ENCODE data around the gene DUOX2. TPM values are rescaled to one million over a fixed set of nuclear protein-coding genes. Genes with fewer than 3 reads are reported as not detected.

DUOX2 gene
- total RNA-seq, 2 donors from 2014 or later = 0.11 to 0.13 TPM

DNA sequence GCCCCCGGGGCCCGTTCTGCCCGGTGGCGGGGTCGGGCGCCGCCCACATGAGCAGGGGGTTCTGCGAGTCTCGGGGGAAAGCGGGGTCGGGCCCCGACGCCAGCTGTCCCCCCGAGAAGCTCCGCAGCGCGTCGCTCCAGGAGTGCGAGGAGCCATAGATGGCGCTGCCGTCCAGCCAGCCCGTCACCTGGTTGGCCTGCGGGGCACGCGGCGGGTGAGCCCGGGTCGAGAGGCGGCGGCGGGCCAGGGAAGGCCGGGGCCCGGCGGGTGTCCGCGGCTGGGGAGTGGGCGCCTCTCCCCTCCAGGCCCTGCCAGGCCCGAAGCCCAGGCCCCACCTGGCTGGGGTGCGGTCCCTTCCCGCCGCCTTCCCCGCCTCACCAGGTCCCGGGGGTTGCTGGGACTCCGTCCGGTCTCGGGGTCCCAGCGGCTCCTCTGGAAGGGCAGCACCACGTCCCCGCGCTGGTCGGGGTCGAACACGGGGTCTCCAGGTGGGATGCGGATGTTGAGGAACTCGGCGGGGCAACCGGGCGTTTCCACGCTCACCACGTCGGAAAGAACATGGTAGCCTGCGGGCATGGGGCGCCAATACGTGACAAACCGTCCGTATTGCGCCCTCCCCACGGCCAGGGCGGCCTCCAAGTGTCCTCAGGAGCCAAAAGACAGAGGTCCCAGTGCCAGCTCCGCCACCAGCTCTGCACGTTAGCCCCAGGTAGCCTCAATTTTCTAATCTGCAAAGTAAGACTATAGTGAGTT lies 2.4 kb downstream of the DUOX2 start:
- Mint-ChIP-seq H3K4me3 (peak overlapping the region; percentile 51), H3K9me3 (no peaks in the 10 kb centered on the region), H3K4me1 (peaks cover 16% of the 10 kb centered on the region), H3K27me3 (ENCODE audit: insufficient read depth) (peaks cover 80% of the 10 kb centered on the region), H3K27ac (no peak overlapping the region), H3K36me3 (ENCODE audit: low read depth) (no peaks in the 10 kb centered on the region)
- no peaks in the 10 kb centered on the region for H3K36me3 ChIP-seq (ENCODE audit: control insufficient read depth, insufficient read depth, low read length)
- TF ChIP-seq, protein P1, sequence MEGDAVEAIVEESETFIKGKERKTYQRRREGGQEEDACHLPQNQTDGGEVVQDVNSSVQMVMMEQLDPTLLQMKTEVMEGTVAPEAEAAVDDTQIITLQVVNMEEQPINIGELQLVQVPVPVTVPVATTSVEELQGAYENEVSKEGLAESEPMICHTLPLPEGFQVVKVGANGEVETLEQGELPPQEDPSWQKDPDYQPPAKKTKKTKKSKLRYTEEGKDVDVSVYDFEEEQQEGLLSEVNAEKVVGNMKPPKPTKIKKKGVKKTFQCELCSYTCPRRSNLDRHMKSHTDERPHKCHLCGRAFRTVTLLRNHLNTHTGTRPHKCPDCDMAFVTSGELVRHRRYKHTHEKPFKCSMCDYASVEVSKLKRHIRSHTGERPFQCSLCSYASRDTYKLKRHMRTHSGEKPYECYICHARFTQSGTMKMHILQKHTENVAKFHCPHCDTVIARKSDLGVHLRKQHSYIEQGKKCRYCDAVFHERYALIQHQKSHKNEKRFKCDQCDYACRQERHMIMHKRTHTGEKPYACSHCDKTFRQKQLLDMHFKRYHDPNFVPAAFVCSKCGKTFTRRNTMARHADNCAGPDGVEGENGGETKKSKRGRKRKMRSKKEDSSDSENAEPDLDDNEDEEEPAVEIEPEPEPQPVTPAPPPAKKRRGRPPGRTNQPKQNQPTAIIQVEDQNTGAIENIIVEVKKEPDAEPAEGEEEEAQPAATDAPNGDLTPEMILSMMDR (conservative IDR thresholded peaks at IDR 0.05) = no peak
- DNase-seq = peak; percentile 66
- H3K27me3 ChIP-seq (ENCODE audit: control insufficient read depth, insufficient read depth, low read length, poor library complexity, severe bottlenecking) = peaks cover 91% of the 10 kb centered on the region
- WGBS, 2 experiments (ENCODE audit: insufficient coverage in 1 of 2, insufficient read length in 1 of 2) = 41 to 55% methylated on average over 25 to 67 of the region's 71 CpGs
- no peaks in the 10 kb centered on the region for H3K4me1 ChIP-seq (ENCODE audit: control insufficient read depth, insufficient read depth, low read length)
- no peak overlapping the region for H3K9ac ChIP-seq (ENCODE audit: extremely low read depth, low read length, poor library complexity, severe bottlenecking)
- H3K9me3 ChIP-seq (ENCODE audit: control insufficient read depth, low read length) = no peaks in the 10 kb centered on the region
- no peak overlapping the region for H3K27ac ChIP-seq (ENCODE audit: low read depth, low read length)
- no peak overlapping the region for H3K4me3 ChIP-seq (ENCODE audit: low read length)

DNA sequence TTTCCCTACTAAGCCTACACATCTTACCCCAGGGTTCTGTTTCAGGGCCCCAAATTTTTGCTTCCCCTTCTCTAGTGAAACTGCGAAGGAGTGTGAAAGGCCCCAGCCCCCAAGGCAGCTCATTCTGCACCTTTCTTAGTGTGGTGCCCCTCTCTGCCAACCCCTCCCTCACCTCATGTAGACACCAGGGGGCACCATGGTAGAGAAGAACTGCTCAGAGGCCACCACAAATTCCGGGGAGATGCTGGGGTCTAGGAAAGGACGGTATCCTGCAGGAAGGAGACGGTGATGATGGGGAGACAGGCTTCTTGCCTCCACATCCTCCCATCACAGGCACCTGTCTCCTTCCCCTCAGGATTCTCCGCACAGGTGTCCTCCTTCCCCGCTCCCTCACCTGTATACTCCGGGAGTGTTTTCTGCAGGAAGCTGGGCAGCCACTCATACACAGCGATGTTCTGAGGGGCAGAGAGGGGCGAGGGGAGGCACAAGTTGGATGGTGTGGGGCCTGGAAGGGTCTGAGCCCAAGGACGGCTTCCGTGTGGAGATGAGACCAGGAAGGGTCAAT lies 3.6 kb downstream of the DUOX2 start:
- Histone ChIP-seq H3K4me1 (ENCODE audit: control insufficient read depth, insufficient read depth, low read length) (no peaks in the 10 kb centered on the region), H3K27me3 (ENCODE audit: control insufficient read depth, insufficient read depth, low read length, poor library complexity, severe bottlenecking) (peaks cover 91% of the 10 kb centered on the region), H3K27ac (ENCODE audit: low read depth, low read length) (no peak overlapping the region), H3K36me3 (ENCODE audit: control insufficient read depth, insufficient read depth, low read length) (no peaks in the 10 kb centered on the region), H3K9ac (ENCODE audit: extremely low read depth, low read length, poor library complexity, severe bottlenecking) (no peak overlapping the region), H3K4me3 (ENCODE audit: low read length) (no peak overlapping the region), H3K9me3 (ENCODE audit: control insufficient read depth, low read length) (no peaks in the 10 kb centered on the region)
- H3K4me1 Mint-ChIP-seq = peaks cover 16% of the 10 kb centered on the region
- H3K27ac Mint-ChIP-seq = no peak overlapping the region
- WGBS, 2 experiments (ENCODE audit: insufficient coverage in 1 of 2, insufficient read length in 1 of 2) = 84 to 89% methylated on average over 6 to 10 of the region's 11 CpGs
- TF ChIP-seq, protein P1 (conservative IDR thresholded peaks at IDR 0.05) = peak; percentile 55
- H3K9me3 Mint-ChIP-seq = no peaks in the 10 kb centered on the region
- peaks cover 80% of the 10 kb centered on the region for H3K27me3 Mint-ChIP-seq (ENCODE audit: insufficient read depth)
- no peaks in the 10 kb centered on the region for H3K36me3 Mint-ChIP-seq (ENCODE audit: low read depth)
- DNase-seq = no peak
- H3K4me3 Mint-ChIP-seq = no peak overlapping the region

DNA sequence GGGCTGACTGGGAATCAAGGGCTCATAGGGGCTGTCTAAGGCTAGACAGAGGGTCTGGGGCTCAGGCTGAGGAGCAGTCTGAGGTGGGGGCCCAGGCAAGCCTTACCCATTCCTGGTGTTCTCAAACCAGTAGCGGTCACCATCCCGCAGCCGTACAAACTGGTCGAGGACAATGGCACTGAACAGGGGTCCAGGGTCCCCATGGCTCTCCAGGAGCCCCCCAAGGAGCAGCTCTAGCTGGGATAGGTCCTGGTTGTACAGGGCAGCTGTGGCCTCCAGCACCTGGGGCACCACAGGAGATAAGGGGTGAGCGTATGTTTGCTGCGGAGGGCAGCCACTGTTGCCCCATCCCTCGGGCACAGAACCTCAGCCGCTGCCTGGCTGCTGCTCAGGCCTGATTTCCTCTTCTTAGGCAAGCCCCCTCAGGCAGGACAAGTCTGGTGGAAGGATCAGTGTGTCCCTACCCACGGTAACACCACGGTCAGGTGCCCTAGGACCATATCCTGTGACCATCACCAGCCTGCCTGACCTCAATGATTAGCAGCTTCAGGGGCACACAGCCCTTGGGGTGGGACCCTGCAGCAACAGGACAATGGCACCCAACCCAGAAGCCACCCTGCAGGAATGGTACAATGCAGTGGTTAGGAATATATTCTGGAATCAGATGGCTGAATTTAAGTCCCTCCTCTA lies 5.9 kb downstream of the DUOX2 start:
- Histone ChIP-seq H3K27ac (ENCODE audit: low read depth, low read length) (no peak overlapping the region), H3K4me3 (ENCODE audit: low read length) (no peak overlapping the region), H3K9ac (ENCODE audit: extremely low read depth, low read length, poor library complexity, severe bottlenecking) (no peak overlapping the region), H3K4me1 (ENCODE audit: control insufficient read depth, insufficient read depth, low read length) (no peaks in the 10 kb centered on the region), H3K9me3 (ENCODE audit: control insufficient read depth, low read length) (no peaks in the 10 kb centered on the region), H3K27me3 (ENCODE audit: control insufficient read depth, insufficient read depth, low read length, poor library complexity, severe bottlenecking) (peaks cover 68% of the 10 kb centered on the region), H3K36me3 (ENCODE audit: control insufficient read depth, insufficient read depth, low read length) (no peaks in the 10 kb centered on the region)
- no peak overlapping the region for H3K4me3 Mint-ChIP-seq
- peaks cover 9% of the 10 kb centered on the region for H3K4me1 Mint-ChIP-seq
- H3K36me3 Mint-ChIP-seq (ENCODE audit: low read depth) = no peaks in the 10 kb centered on the region
- WGBS, 2 experiments (ENCODE audit: insufficient coverage in 1 of 2, insufficient read length in 1 of 2) = 92 to 100% methylated on average over 4 to 10 of the region's 10 CpGs
- H3K9me3 Mint-ChIP-seq = no peaks in the 10 kb centered on the region
- TF ChIP-seq, protein P1 (conservative IDR thresholded peaks at IDR 0.05) = no peak
- H3K27me3 Mint-ChIP-seq (ENCODE audit: insufficient read depth) = peaks cover 71% of the 10 kb centered on the region
- DNase-seq = no peak
- H3K27ac Mint-ChIP-seq = no peak overlapping the region
